Activated T-helper 1 cell treated with anti-CD3 and anti-CD28 coated beads, Interleukin-12 subunit alpha, Interleukin-12 subunit beta, Interleukin-2, Interleukin-4 antibody, amounts not matched to agents 30 ng/mL and 10 ng/mL and 1 ng/mL, durations not matched to agents 14 hours and 24 hours and 36 hours (primary cell): ENCODE results near the gene SLFN12L. TPM values are rescaled to one million over a fixed set of nuclear protein-coding genes. Genes with fewer than 3 reads are reported as not detected.

ENCODE experiments used
- DNase-seq: peaks from one replicate; pipeline ENCODE4 v3.0.0; 2021; ENCODE audit warnings: low spot score
- H3K27ac Mint-ChIP-seq: one replicate; pipeline ENCODE4 v1.8.0; 2021; ENCODE audit warnings: mild to moderate bottlenecking, mixed read lengths
- H3K27me3 Mint-ChIP-seq: one replicate; pipeline ENCODE4 v1.8.0; 2022; ENCODE audit warnings: mild to moderate bottlenecking, moderate library complexity, mixed read lengths; ENCODE audit not compliant: insufficient read depth
- H3K36me3 Mint-ChIP-seq: one replicate; pipeline ENCODE4 v1.8.0; 2021; ENCODE audit warnings: low read depth, mixed read lengths
- H3K4me1 Mint-ChIP-seq: one replicate; pipeline ENCODE4 v1.8.0; 2021; ENCODE audit warnings: low read depth, mixed read lengths
- H3K4me3 Mint-ChIP-seq: one replicate; pipeline ENCODE4 v1.8.0; 2021; ENCODE audit warnings: mild to moderate bottlenecking, moderate library complexity, mixed read lengths
- H3K9me3 Mint-ChIP-seq: one replicate; pipeline ENCODE4 v1.8.0; 2021; ENCODE audit warnings: mixed read lengths
- intact Hi-C: fragments of 100-400 bp; cut with micrococcal nuclease; formaldehyde crosslinking; loops from one replicate; pipeline ENCODE4 v1.15.1; 2024
- total RNA-seq: library from RNA; stranded (reverse); gene quantifications from 2 replicates; pipeline ENCODE4 v1.2.3, GENCODE V29; 2022

SLFN12L gene
- total RNA-seq, 1 donor from 2014 or later, result 45.2 TPM

DNA sequence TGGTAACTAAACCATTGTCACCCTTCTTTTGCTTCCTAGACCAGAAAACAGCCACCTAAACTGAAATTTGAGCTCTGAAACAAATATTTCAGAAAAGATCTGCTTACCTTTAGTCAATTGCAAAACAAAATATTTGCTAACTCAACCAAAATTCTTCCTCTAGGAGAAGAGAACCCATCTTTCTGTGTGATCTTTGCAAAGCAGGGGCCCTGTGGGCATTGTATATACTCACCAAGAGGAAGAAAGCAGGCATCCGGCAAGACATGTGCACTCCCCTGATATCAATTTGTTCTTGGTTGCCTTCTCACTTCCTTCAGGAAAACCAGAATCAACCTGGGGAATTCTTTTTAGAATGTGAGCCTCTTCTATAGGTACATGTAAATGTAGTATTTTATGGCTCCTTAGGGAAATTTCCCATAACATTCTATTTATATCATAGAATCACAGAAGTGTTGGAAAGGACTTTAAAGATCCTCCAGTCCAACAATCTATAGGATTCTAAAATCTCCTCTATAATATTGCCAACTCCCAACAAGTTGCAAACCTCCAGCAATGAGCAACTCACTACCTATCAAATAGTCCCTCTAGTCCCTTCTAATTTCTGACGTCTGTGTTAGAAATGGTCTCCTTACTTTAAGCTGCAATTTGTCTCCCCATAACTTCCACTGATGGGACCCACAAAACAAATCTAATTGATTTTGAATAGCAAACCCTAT, 22.2 kb upstream of the SLFN12L start:
- H3K9me3 Mint-ChIP-seq, result no peaks in the 10 kb centered on the region
- H3K4me1 Mint-ChIP-seq, result peaks cover 4% of the 10 kb centered on the region
- intact Hi-C loops, result no loop called here
- peaks cover 14% of the 10 kb centered on the region for H3K27me3 Mint-ChIP-seq
- DNase-seq, result no peak
- no peaks in the 10 kb centered on the region for H3K36me3 Mint-ChIP-seq
- no peak overlapping the region for H3K4me3 Mint-ChIP-seq
- no peak overlapping the region for H3K27ac Mint-ChIP-seq

DNA sequence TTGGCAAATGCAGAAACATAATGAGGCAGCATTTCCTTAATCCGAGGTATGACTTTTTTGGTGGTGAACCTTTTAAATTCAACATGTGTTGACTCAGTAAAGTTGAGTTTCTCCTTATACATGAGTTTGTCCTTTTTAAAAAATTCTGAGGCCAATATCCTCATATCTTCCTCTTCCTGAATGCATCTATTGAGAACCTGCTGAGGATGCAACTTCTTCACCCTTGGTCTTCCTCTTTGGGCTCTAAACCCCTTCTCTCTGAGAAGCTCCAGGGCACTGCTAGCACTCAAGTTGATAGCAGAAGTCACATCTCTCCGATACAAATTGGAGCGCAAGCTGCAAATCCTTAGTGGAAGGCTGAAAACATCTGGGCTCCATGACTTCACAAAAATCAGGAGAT, 19.9 kb upstream of the SLFN12L start:
- Mint-ChIP-seq H3K27me3 (peaks cover 18% of the 10 kb centered on the region), H3K9me3 (no peaks in the 10 kb centered on the region), H3K27ac (no peak overlapping the region), H3K4me1 (peaks cover 4% of the 10 kb centered on the region), H3K4me3 (no peak overlapping the region), H3K36me3 (no peaks in the 10 kb centered on the region)
- intact Hi-C loops, result no loop called here
- DNase-seq, result no peak

DNA sequence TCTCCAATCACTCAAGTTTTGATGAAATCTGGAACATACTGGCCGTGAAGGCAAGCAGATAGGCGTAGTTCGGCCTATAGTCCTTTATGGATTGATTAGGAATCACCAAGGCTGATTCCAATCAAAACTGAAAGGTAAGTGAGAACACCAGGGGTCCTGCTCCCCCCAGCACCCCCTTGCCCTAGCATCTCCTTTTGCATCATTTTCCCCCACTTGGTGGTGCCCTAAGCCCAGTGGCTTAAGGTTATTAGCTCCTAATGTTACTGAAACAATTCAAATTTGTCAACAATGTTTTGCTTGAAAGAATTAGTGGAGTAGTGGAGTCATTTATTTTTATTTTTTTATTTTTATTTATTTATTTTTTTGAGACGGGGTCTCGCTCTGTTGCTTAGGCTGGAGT, 18.2 kb upstream of the SLFN12L start:
- Mint-ChIP-seq H3K36me3 (no peaks in the 10 kb centered on the region), H3K4me3 (no peak overlapping the region), H3K27me3 (peaks cover 19% of the 10 kb centered on the region), H3K27ac (no peak overlapping the region), H3K4me1 (peaks cover 1% of the 10 kb centered on the region), H3K9me3 (no peaks in the 10 kb centered on the region)
- intact Hi-C loops, result no loop called here
- no peak for DNase-seq

DNA sequence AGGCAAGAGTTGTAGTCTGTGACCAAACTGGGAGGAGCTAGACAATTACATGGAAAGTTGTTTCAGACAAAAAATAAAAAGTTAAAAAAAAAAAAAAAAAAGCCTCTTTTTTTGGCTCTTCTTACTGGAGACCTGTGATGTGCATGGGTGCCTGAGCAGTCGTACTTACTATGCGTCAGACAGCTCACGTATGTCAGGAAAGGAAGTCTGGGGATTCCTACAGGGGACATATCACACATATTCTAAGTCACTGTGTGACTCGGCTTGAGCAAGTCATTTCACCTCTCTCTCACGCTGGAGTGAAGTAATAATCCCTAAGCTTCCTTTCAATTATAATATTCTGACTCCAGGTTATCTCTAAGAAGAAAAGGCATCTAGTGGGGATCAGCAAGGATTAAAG, 17.2 kb upstream of the SLFN12L start:
- intact Hi-C loops, result no loop called here
- peaks cover 5% of the 10 kb centered on the region for H3K4me1 Mint-ChIP-seq
- no peak overlapping the region for H3K27ac Mint-ChIP-seq
- no peak overlapping the region for H3K4me3 Mint-ChIP-seq
- no peaks in the 10 kb centered on the region for H3K9me3 Mint-ChIP-seq
- no peaks in the 10 kb centered on the region for H3K36me3 Mint-ChIP-seq
- H3K27me3 Mint-ChIP-seq, result peaks cover 18% of the 10 kb centered on the region
- DNase-seq, result no peak

DNA sequence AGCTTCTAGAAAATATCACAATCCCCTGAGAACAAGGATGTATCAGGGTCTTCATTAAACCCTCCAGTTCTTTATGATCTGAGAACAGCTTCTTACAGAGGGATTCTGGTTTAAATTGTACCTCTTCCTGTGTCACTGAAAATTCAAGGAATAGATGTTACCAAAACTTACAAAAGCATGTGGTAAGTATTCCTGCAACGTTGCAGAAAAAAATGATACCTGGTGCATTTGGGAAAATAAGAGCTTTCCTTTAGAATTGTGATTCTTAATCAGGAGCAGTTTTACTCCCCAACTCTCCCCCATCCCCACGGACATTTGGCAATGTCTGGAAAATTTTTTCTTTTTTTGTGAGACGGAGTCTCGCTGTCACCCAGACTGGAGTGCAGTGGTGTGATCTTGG, 15.8 kb upstream of the SLFN12L start:
- peaks cover 14% of the 10 kb centered on the region for H3K27me3 Mint-ChIP-seq
- no peaks in the 10 kb centered on the region for H3K36me3 Mint-ChIP-seq
- H3K4me3 Mint-ChIP-seq, result no peak overlapping the region
- no peak overlapping the region for H3K27ac Mint-ChIP-seq
- intact Hi-C loops, result no loop called here
- DNase-seq, result no peak
- peaks cover 17% of the 10 kb centered on the region for H3K4me1 Mint-ChIP-seq
- H3K9me3 Mint-ChIP-seq, result no peaks in the 10 kb centered on the region

DNA sequence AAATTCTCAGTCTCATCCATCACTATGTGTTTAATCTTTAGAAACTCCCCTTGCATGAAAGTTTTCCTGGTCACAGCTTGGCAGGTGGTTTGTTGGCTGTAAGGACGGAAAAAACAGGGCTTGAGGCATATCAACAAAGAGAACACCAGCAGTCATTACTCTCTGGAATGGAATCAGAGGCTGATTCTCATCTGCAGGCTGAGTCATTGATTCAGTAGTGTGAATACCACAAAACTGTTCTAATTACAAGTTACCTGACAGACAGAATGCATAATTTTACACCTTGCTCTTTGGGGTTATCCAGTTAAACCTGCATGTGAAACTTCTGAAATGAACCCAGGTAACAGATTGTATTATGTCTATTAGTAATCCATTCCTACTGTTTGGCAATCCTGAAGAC, 11.5 kb upstream of the SLFN12L start:
- Mint-ChIP-seq H3K27me3 (peaks cover 15% of the 10 kb centered on the region), H3K27ac (no peak overlapping the region), H3K36me3 (peaks cover 2% of the 10 kb centered on the region), H3K4me3 (no peak overlapping the region), H3K9me3 (no peaks in the 10 kb centered on the region), H3K4me1 (peaks cover 27% of the 10 kb centered on the region)
- intact Hi-C loops, result no loop called here
- DNase-seq, result no peak

DNA sequence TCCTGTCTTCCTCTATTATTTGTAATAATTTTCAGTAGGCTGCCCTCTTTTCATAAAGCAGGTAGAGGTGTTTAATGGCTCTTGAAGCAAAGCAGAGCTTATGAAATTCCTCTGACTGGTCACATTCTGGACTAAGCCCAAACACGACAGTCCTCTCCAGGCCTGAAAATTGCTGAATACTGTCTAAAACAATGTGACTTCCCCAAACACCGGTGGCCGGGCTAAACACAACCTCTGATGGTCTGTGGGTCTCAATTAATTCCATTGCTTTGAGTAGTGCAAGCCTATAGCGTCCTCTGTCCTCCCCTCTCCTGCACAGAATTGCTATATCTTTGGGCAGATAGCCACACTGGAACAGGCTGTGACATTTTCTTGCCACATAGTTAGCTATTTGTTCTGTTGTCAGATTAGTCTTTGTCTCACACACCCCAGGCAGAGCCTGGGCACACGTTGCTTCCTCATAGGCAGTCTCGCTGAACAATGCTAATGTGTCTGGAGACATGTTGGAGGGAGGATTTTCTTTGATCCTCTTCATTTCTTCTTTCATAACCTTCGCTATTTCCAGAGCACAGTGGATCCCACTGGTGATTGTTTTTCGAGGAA, 10.8 kb upstream of the SLFN12L start:
- Mint-ChIP-seq H3K27ac (no peak overlapping the region), H3K9me3 (no peaks in the 10 kb centered on the region), H3K36me3 (peaks cover 3% of the 10 kb centered on the region), H3K4me1 (peaks cover 30% of the 10 kb centered on the region), H3K4me3 (no peak overlapping the region), H3K27me3 (peaks cover 11% of the 10 kb centered on the region)
- DNase-seq, result no peak
- intact Hi-C loops, result no loop called here

DNA sequence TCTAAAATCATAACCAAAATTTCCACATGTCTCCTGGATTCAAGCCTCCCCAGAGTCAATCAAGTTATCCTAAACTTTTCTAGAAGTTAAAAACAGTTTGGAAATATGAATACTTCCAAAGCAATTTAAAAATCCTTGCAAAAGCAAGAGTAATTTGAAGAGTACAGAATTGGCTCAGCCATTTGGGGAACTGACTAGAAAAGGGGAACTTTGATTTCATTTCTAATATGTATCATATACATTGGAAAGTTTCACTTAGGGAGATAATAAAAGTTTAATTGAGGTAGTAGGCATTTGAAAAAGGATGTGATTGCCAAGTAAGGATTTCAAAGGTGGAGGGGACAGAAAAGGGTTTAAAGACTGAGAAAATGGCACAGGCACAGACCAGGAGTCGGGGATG, 9.0 kb upstream of the SLFN12L start:
- intact Hi-C loops, result no loop called here
- H3K9me3 Mint-ChIP-seq, result no peaks in the 10 kb centered on the region

DNA sequence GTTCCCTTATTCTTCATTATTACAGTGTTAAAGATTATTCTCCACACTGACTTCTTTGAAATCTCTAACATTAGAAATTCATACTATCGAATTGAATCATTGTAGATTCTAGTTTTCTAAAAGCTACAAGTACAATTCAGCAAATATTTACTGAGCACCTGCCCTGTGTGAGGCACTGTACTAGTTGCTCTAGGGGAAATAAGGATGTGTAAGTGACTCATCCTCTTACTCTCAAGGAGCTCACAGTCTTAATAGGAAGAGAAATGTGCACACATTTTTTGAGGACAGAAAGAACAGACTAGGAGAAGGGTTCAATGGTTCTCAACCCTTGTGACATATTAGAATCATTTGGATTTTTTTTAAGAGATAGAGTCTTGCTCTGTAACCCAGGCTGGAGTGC, 7.7 kb upstream of the SLFN12L start:
- DNase-seq, result no peak
- Mint-ChIP-seq H3K27me3 (peaks cover 5% of the 10 kb centered on the region), H3K4me3 (no peak overlapping the region), H3K36me3 (peaks cover 3% of the 10 kb centered on the region), H3K9me3 (no peaks in the 10 kb centered on the region), H3K4me1 (peaks cover 47% of the 10 kb centered on the region), H3K27ac (no peak overlapping the region)
- intact Hi-C loops, result no loop called here

More for the DNA sequence above, 9.0 kb upstream of the SLFN12L start:
- H3K27ac Mint-ChIP-seq, result no peak overlapping the region
- H3K4me1 Mint-ChIP-seq, result peaks cover 35% of the 10 kb centered on the region
- H3K36me3 Mint-ChIP-seq, result peaks cover 3% of the 10 kb centered on the region
- H3K4me3 Mint-ChIP-seq, result no peak overlapping the region
- H3K27me3 Mint-ChIP-seq, result peaks cover 5% of the 10 kb centered on the region
- DNase-seq, result no peak

DNA sequence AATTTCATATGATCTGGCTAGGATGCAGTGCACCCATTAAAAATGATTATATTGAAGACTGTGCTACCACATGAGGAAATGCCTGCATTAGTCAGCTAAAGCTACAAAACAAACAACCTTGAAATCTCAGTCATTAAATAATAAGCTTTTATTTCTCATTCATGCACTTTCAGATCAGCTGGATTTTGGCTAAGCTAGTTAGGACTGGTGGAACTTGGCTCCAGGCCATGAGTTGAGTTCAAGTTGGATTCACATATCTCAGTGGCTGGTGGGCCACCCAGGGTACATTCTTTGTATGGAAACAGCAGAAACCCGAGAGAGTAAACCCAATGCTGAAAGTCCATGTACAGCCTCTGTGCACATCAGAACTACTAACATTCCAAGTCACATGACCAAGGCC, 6.4 kb upstream of the SLFN12L start:
- Mint-ChIP-seq H3K9me3 (no peaks in the 10 kb centered on the region), H3K27me3 (peaks cover 5% of the 10 kb centered on the region), H3K27ac (no peak overlapping the region), H3K36me3 (peaks cover 3% of the 10 kb centered on the region), H3K4me3 (no peak overlapping the region), H3K4me1 (peaks cover 48% of the 10 kb centered on the region)
- intact Hi-C loops, result no loop called here
- no peak for DNase-seq

DNA sequence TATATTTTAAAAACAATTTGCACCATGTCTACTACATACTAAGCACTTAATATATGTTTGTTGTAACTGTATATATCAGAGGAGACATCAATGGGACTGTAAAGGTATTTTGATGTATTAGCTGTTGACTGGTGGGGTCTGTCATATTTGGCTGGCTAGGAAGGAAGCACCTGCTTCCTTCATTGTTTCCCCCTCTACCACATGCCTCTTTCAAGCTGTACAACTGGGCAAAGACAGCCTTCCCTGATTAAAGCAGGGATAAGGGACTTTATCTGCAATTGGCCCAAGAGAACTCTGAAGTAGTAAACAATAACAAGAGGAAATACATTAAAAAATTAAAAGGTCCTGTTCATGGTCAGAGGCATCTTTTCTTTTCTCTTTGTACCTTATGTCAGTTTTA, 5.5 kb upstream of the SLFN12L start:
- DNase-seq, result no peak
- Mint-ChIP-seq H3K4me3 (no peak overlapping the region), H3K27ac (no peak overlapping the region), H3K27me3 (no peaks in the 10 kb centered on the region), H3K4me1 (peaks cover 53% of the 10 kb centered on the region), H3K9me3 (no peaks in the 10 kb centered on the region), H3K36me3 (peaks cover 3% of the 10 kb centered on the region)
- intact Hi-C loops, result no loop called here

DNA sequence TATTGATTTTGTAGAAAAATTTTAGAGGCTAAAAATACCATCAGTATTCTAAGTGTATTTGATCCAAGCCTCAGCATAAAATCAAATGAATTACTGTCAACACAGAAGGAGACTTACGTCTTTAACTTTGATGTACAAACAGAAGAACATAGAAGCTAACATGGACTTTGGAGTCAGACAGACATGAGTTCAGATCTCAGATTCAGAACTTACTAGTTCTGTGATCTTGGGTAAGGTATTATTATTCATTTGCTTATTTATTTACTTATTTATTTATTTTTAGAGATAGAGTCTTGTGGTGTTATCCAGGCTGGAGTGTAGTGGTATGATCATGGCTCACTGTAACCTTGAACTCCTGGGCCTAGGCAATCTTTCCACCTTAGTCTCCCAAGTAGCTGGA, 4.0 kb upstream of the SLFN12L start:
- intact Hi-C loops, result no loop called here
- Mint-ChIP-seq H3K27ac (peak overlapping the region; percentile 96), H3K27me3 (no peaks in the 10 kb centered on the region), H3K36me3 (peaks cover 1% of the 10 kb centered on the region), H3K9me3 (no peaks in the 10 kb centered on the region), H3K4me3 (peak overlapping the region; percentile 84), H3K4me1 (peaks cover 52% of the 10 kb centered on the region)
- no peak for DNase-seq

DNA sequence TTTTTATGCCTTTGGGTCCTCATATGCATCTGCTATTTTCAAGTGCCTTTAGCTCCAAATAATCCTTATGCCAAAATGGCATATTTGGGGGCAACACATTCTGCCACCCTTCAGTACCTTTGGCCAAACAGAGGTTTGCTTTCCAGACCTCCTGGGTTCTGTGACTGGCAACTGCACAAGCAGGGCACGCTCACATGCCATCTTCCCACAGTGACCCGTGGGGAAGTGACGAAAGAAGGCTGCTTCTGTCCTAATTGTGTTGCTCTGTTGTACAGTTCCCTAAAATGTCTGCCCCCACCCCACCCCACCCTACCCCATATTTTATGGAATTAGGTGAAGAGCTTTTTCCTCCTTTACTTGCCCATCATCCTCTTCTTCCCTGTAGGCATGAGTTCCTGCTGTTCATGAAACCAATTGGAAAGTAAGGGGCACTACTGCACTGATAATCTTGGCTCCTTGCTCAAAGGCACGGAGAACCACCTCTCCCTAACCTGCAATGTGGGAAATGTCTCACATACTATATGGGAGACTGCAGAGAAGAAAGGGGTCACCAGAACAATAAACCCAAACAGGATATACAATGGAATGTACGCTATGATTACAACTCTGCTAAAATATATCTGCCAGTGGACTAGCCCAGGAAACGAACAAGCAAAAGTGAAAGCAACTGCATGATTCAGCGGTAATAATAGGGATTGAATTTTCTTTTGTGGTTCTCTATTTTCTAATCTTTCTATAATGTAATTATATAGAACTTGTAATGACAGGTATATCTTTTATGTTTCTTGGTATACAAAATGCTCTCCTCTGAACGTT, 3.3 kb upstream of the SLFN12L start:
- Mint-ChIP-seq H3K27ac (peak overlapping the region; percentile 96), H3K4me1 (peaks cover 48% of the 10 kb centered on the region), H3K27me3 (no peaks in the 10 kb centered on the region), H3K4me3 (peak overlapping the region; percentile 84), H3K36me3 (peaks cover 4% of the 10 kb centered on the region), H3K9me3 (no peaks in the 10 kb centered on the region)
- intact Hi-C loops, result no loop called here
- no peak for DNase-seq
